Measurements from ENCODE around the gene GPR160.

DNA sequence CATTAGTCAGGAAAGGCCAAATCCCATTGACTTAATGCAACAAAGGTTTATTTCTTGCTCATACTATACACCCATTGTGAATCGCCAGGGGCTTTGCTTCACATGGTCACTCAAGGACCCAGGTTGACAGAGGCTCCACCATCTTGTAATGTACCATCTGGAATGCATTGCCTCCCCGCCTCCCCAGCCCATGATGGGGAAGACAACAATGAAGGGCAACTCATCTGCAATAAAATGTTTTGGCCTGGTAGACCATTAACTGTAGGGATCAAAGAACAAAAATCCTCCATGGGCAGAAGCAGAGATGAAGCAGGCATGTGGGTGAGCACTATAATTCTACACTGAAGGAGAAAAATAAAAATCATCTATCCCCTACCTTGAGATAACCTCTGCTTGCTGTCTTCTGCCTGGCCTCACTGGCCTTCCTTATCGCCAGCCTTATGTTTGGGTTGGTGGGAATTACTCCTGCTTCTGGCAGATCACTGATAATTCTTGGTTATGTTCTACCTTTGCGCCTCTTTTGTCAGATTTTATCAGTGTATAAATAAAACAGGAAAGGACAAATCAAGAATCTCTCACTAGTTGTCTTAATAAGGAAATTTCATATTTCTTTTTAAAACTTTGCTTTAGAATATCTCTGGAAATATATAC is 37.8 kb downstream of the GPR160 start:
- TF ChIP-seq CEBPB (IDR thresholded peaks at IDR 0.05) (no peak), TAF1 (IDR thresholded peaks at IDR 0.05; ENCODE audit: low read depth) (no peak), NFIC (IDR thresholded peaks at IDR 0.05) (no peak), RAD21 (IDR thresholded peaks at IDR 0.05; ENCODE audit: low read depth) (no peak), EGR1 (IDR thresholded peaks at IDR 0.05) (no peak), EP300 (IDR thresholded peaks at IDR 0.05; ENCODE audit: borderline replicate concordance) (no peak), ZBTB7A (IDR thresholded peaks at IDR 0.05; ENCODE audit: low read depth) (no peak), YY1 (IDR thresholded peaks at IDR 0.05; ENCODE audit: low read depth) (no peak), FOXM1 (IDR thresholded peaks at IDR 0.05; ENCODE audit: borderline replicate concordance, low read depth) (no peak), CREB1 (IDR thresholded peaks at IDR 0.05; ENCODE audit: low read depth) (no peak), TEAD4 (IDR thresholded peaks at IDR 0.05) (no peak)
- TF ChIP-seq, protein P1, sequence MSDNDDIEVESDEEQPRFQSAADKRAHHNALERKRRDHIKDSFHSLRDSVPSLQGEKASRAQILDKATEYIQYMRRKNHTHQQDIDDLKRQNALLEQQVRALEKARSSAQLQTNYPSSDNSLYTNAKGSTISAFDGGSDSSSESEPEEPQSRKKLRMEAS (IDR thresholded peaks at IDR 0.05), result no peak
- TF ChIP-seq, protein P2, sequence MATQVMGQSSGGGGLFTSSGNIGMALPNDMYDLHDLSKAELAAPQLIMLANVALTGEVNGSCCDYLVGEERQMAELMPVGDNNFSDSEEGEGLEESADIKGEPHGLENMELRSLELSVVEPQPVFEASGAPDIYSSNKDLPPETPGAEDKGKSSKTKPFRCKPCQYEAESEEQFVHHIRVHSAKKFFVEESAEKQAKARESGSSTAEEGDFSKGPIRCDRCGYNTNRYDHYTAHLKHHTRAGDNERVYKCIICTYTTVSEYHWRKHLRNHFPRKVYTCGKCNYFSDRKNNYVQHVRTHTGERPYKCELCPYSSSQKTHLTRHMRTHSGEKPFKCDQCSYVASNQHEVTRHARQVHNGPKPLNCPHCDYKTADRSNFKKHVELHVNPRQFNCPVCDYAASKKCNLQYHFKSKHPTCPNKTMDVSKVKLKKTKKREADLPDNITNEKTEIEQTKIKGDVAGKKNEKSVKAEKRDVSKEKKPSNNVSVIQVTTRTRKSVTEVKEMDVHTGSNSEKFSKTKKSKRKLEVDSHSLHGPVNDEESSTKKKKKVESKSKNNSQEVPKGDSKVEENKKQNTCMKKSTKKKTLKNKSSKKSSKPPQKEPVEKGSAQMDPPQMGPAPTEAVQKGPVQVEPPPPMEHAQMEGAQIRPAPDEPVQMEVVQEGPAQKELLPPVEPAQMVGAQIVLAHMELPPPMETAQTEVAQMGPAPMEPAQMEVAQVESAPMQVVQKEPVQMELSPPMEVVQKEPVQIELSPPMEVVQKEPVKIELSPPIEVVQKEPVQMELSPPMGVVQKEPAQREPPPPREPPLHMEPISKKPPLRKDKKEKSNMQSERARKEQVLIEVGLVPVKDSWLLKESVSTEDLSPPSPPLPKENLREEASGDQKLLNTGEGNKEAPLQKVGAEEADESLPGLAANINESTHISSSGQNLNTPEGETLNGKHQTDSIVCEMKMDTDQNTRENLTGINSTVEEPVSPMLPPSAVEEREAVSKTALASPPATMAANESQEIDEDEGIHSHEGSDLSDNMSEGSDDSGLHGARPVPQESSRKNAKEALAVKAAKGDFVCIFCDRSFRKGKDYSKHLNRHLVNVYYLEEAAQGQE (IDR thresholded peaks at IDR 0.05; ENCODE audit: low read depth), result no peak
- TF ChIP-seq, protein P3, sequence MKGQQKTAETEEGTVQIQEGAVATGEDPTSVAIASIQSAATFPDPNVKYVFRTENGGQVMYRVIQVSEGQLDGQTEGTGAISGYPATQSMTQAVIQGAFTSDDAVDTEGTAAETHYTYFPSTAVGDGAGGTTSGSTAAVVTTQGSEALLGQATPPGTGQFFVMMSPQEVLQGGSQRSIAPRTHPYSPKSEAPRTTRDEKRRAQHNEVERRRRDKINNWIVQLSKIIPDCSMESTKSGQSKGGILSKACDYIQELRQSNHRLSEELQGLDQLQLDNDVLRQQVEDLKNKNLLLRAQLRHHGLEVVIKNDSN (IDR thresholded peaks at IDR 0.05), result no peak
